ENCODE measurements around the gene NARS2. TPM values are rescaled to one million over a fixed set of nuclear protein-coding genes. Genes with fewer than 3 reads are reported as not detected.

The NARS2 gene
- total RNA-seq, 1 donor from 2014 or later = 28.2 TPM

GRCh38 chr11:78391424-78391823, 183.2 kb downstream of the NARS2 start:
- peaks cover 20% of the 10 kb centered on the region for H3K4me1 Mint-ChIP-seq
- H3K4me3 Mint-ChIP-seq = no peak overlapping the region
- no peak overlapping the region for H3K27ac Mint-ChIP-seq (ENCODE audit: unreplicated experiment)
- H3K36me3 Mint-ChIP-seq (ENCODE audit: low read depth) = peaks cover 9% of the 10 kb centered on the region
- peaks cover 6% of the 10 kb centered on the region for H3K9me3 Mint-ChIP-seq
- DNase-seq (ENCODE audit: low read depth, low spot score) = no peak
- no peak for TF ChIP-seq CTCF (conservative IDR thresholded peaks at IDR 0.05)
- no peaks in the 10 kb centered on the region for H3K27me3 Mint-ChIP-seq (ENCODE audit: low read depth)

- TF ChIP-seq CTCF (conservative IDR thresholded peaks at IDR 0.05) = no peak
- Mint-ChIP-seq H3K4me1 (peaks cover 20% of the 10 kb centered on the region), H3K27ac (ENCODE audit: unreplicated experiment) (no peak overlapping the region), H3K36me3 (ENCODE audit: low read depth) (peaks cover 14% of the 10 kb centered on the region), H3K27me3 (ENCODE audit: low read depth) (no peaks in the 10 kb centered on the region), H3K4me3 (no peak overlapping the region), H3K9me3 (peaks cover 6% of the 10 kb centered on the region)
- DNase-seq (ENCODE audit: low read depth, low spot score) = no peak
Observed at GRCh38 chr11:78390809-78391208, 183.9 kb downstream of the NARS2 start.

GRCh38 chr11:78386215-78386941, 188.3 kb downstream of the NARS2 start:
- TF ChIP-seq CTCF (conservative IDR thresholded peaks at IDR 0.05) = no peak
- no peak overlapping the region for H3K4me3 Mint-ChIP-seq
- H3K9me3 Mint-ChIP-seq = peaks cover 15% of the 10 kb centered on the region
- no peak for DNase-seq (ENCODE audit: low read depth, low spot score)
- H3K27me3 Mint-ChIP-seq (ENCODE audit: low read depth) = no peaks in the 10 kb centered on the region
- H3K36me3 Mint-ChIP-seq (ENCODE audit: low read depth) = peaks cover 35% of the 10 kb centered on the region
- no peak overlapping the region for H3K27ac Mint-ChIP-seq (ENCODE audit: unreplicated experiment)
- peaks cover 4% of the 10 kb centered on the region for H3K4me1 Mint-ChIP-seq

Other genes with a start within 250 kb of the NARS2 start
- 23.4 and 27.9 TPM in 2 replicates for gene GAB2, start 157.0 kb downstream of the NARS2 start, total RNA-seq